ENCODE measurements around the gene CDH4.

CDH4 gene

GRCh38 chr20:61288331-61288784 is 36.3 kb downstream of the CDH4 start:
- peaks cover 3 to 9% of the 10 kb centered on the region in 2 donors for H3K9me3 ChIP-seq (replicated peaks in 1 of 2; ENCODE audit: control insufficient read depth in 2 of 2, insufficient read depth in 1 of 2, low read depth in 1 of 2, low read length in 2 of 2)
- no peaks in the 10 kb centered on the region for H3K27me3 ChIP-seq (ENCODE audit: control insufficient read depth in 3 of 3, insufficient read depth in 3 of 3, low read depth in 1 of 3, low read length in 3 of 3)
- peak overlapping the region; percentile 92 for H3K23ac ChIP-seq (ENCODE audit: low read depth, low read length, poor library complexity)
- H3K36me3 ChIP-seq (replicated peaks in 1 of 2; ENCODE audit: control insufficient read depth in 2 of 2, insufficient read depth in 2 of 2, low read length in 2 of 2), result peaks cover 3 to 10% of the 10 kb centered on the region in 2 donors
- peak overlapping the region; percentile 61 for H3K9ac ChIP-seq (ENCODE audit: low read depth, low read length, poor library complexity)
- no peak overlapping the region for H3K4me3 ChIP-seq (ENCODE audit: low read length in 2 of 2)
- no peak overlapping the region for H2BK5ac ChIP-seq (ENCODE audit: low read length)
- H3K14ac ChIP-seq (ENCODE audit: low read length), result peak overlapping the region; percentile 95
- no CpG with 5 or more reads among the region's 17 CpGs for WGBS, 2 donors (ENCODE audit: extremely low coverage in 2 of 2, insufficient read length in 2 of 2, insufficient replicate concordance in 1 of 2)
- no peak overlapping the region for H3K27ac ChIP-seq (replicated peaks; ENCODE audit: low read length)
- H3K4ac ChIP-seq (ENCODE audit: low read length), result no peak overlapping the region
- no peak overlapping the region for H4K8ac ChIP-seq (ENCODE audit: low read depth, low read length)
- H3K4me2 ChIP-seq (ENCODE audit: insufficient read depth, low read length, poor library complexity, severe bottlenecking), result no peak overlapping the region
- H3K4me1 ChIP-seq (ENCODE audit: control insufficient read depth in 2 of 2, insufficient read depth in 1 of 2, low read depth in 1 of 2, low read length in 2 of 2), result peaks cover 0 to 9% of the 10 kb centered on the region in 2 donors
- H4K91ac ChIP-seq (ENCODE audit: low read depth, low read length, poor library complexity), result no peak overlapping the region
- peak overlapping the region; percentile 40 for H2BK15ac ChIP-seq (ENCODE audit: low read length)
- no peak overlapping the region for H2AFZ ChIP-seq (ENCODE audit: low read length)
- no peak for DNase-seq (ENCODE audit: low spot score)
- peak overlapping the region; percentile 85 for H3K18ac ChIP-seq (ENCODE audit: low read length)
- no peak overlapping the region for H2BK120ac ChIP-seq (ENCODE audit: low read depth, low read length)
- no peaks in the 10 kb centered on the region for H3K79me1 ChIP-seq (ENCODE audit: low read depth, low read length)
- H2BK12ac ChIP-seq (ENCODE audit: low read length), result no peak overlapping the region
- H2AK5ac ChIP-seq (ENCODE audit: low read depth, low read length), result peak overlapping the region; percentile 82

GRCh38 chr20:61289166-61289565 is 37.1 kb downstream of the CDH4 start:
- Histone ChIP-seq H2BK15ac (ENCODE audit: low read length) (no peak overlapping the region), H2AK5ac (ENCODE audit: low read depth, low read length) (peak overlapping the region; percentile 2), H3K4ac (ENCODE audit: low read length) (no peak overlapping the region), H4K8ac (ENCODE audit: low read depth, low read length) (no peak overlapping the region), H3K14ac (ENCODE audit: low read length) (no peak overlapping the region), H2BK12ac (ENCODE audit: low read length) (no peak overlapping the region), H3K36me3 (replicated peaks in 1 of 2; ENCODE audit: control insufficient read depth in 2 of 2, insufficient read depth in 2 of 2, low read length in 2 of 2) (peaks cover 3 to 10% of the 10 kb centered on the region in 2 donors), H3K27ac (replicated peaks; ENCODE audit: low read length) (no peak overlapping the region), H3K23ac (ENCODE audit: low read depth, low read length, poor library complexity) (no peak overlapping the region), H3K4me1 (ENCODE audit: control insufficient read depth in 2 of 2, insufficient read depth in 1 of 2, low read depth in 1 of 2, low read length in 2 of 2) (peaks cover 0 to 9% of the 10 kb centered on the region in 2 donors), H3K18ac (ENCODE audit: low read length) (no peak overlapping the region), H2BK120ac (ENCODE audit: low read depth, low read length) (no peak overlapping the region), H3K9me3 (replicated peaks in 1 of 2; ENCODE audit: control insufficient read depth in 2 of 2, insufficient read depth in 1 of 2, low read depth in 1 of 2, low read length in 2 of 2) (peaks cover 3 to 9% of the 10 kb centered on the region in 2 donors), H3K4me2 (ENCODE audit: insufficient read depth, low read length, poor library complexity, severe bottlenecking) (no peak overlapping the region), H4K91ac (ENCODE audit: low read depth, low read length, poor library complexity) (peak overlapping the region; percentile 30), H2BK5ac (ENCODE audit: low read length) (peak overlapping the region; percentile 50), H3K9ac (ENCODE audit: low read depth, low read length, poor library complexity) (no peak overlapping the region), H3K4me3 (ENCODE audit: low read length in 2 of 2) (no peak overlapping the region), H3K79me1 (ENCODE audit: low read depth, low read length) (no peaks in the 10 kb centered on the region), H2AFZ (ENCODE audit: low read length) (no peak overlapping the region), H3K27me3 (ENCODE audit: control insufficient read depth in 3 of 3, insufficient read depth in 3 of 3, low read depth in 1 of 3, low read length in 3 of 3) (no peaks in the 10 kb centered on the region)
- WGBS, 2 donors (ENCODE audit: extremely low coverage in 2 of 2, insufficient read length in 2 of 2, insufficient replicate concordance in 1 of 2), result no CpG with 5 or more reads among the region's 7 CpGs
- no peak for DNase-seq (ENCODE audit: low spot score)

- Histone ChIP-seq H2BK5ac (ENCODE audit: low read length) (no peak overlapping the region), H2AFZ (ENCODE audit: low read length) (no peak overlapping the region), H2BK12ac (ENCODE audit: low read length) (no peak overlapping the region)
Observed at GRCh38 chr20:61290721-61291120, 38.7 kb downstream of the CDH4 start.

GRCh38 chr20:61291166-61291829 is 39.2 kb downstream of the CDH4 start:
- Histone ChIP-seq H3K4ac (ENCODE audit: low read length) (no peak overlapping the region), H2BK15ac (ENCODE audit: low read length) (no peak overlapping the region), H3K27ac (replicated peaks; ENCODE audit: low read length) (no peak overlapping the region), H3K4me3 (ENCODE audit: low read length in 2 of 2) (no peak overlapping the region), H2AK5ac (ENCODE audit: low read depth, low read length) (no peak overlapping the region), H4K8ac (ENCODE audit: low read depth, low read length) (no peak overlapping the region), H3K4me1 (ENCODE audit: control insufficient read depth in 2 of 2, insufficient read depth in 1 of 2, low read depth in 1 of 2, low read length in 2 of 2) (peaks cover 0 to 13% of the 10 kb centered on the region in 2 donors), H3K23ac (ENCODE audit: low read depth, low read length, poor library complexity) (no peak overlapping the region), H3K36me3 (replicated peaks in 1 of 2; ENCODE audit: control insufficient read depth in 2 of 2, insufficient read depth in 2 of 2, low read length in 2 of 2) (peaks cover 0 to 4% of the 10 kb centered on the region in 2 donors), H3K14ac (ENCODE audit: low read length) (no peak overlapping the region), H2BK12ac (ENCODE audit: low read length) (no peak overlapping the region), H2BK5ac (ENCODE audit: low read length) (no peak overlapping the region), H2AFZ (ENCODE audit: low read length) (no peak overlapping the region), H3K79me1 (ENCODE audit: low read depth, low read length) (no peaks in the 10 kb centered on the region), H3K4me2 (ENCODE audit: insufficient read depth, low read length, poor library complexity, severe bottlenecking) (no peak overlapping the region), H2BK120ac (ENCODE audit: low read depth, low read length) (no peak overlapping the region), H3K27me3 (ENCODE audit: control insufficient read depth in 3 of 3, insufficient read depth in 3 of 3, low read depth in 1 of 3, low read length in 3 of 3) (no peaks in the 10 kb centered on the region), H3K9me3 (replicated peaks in 1 of 2; ENCODE audit: control insufficient read depth in 2 of 2, insufficient read depth in 1 of 2, low read depth in 1 of 2, low read length in 2 of 2) (peaks cover 3 to 9% of the 10 kb centered on the region in 2 donors), H3K9ac (ENCODE audit: low read depth, low read length, poor library complexity) (no peak overlapping the region), H4K91ac (ENCODE audit: low read depth, low read length, poor library complexity) (no peak overlapping the region), H3K18ac (ENCODE audit: low read length) (no peak overlapping the region)
- no CpG with 5 or more reads among the region's 17 CpGs for WGBS, 2 donors (ENCODE audit: extremely low coverage in 2 of 2, insufficient read length in 2 of 2, insufficient replicate concordance in 1 of 2)
- DNase-seq (ENCODE audit: low spot score), result no peak

More at GRCh38 chr20:61290721-61291120, 38.7 kb downstream of the CDH4 start:
- WGBS, 2 donors (ENCODE audit: extremely low coverage in 2 of 2, insufficient read length in 2 of 2, insufficient replicate concordance in 1 of 2), result no CpG with 5 or more reads among the region's 4 CpGs
- Histone ChIP-seq H3K36me3 (replicated peaks in 1 of 2; ENCODE audit: control insufficient read depth in 2 of 2, insufficient read depth in 2 of 2, low read length in 2 of 2) (peaks cover 3 to 9% of the 10 kb centered on the region in 2 donors), H4K91ac (ENCODE audit: low read depth, low read length, poor library complexity) (no peak overlapping the region), H3K4me1 (ENCODE audit: control insufficient read depth in 2 of 2, insufficient read depth in 1 of 2, low read depth in 1 of 2, low read length in 2 of 2) (peaks cover 0 to 9% of the 10 kb centered on the region in 2 donors), H3K18ac (ENCODE audit: low read length) (no peak overlapping the region), H4K8ac (ENCODE audit: low read depth, low read length) (no peak overlapping the region), H3K9me3 (replicated peaks in 1 of 2; ENCODE audit: control insufficient read depth in 2 of 2, insufficient read depth in 1 of 2, low read depth in 1 of 2, low read length in 2 of 2) (peaks cover 3 to 9% of the 10 kb centered on the region in 2 donors), H2BK120ac (ENCODE audit: low read depth, low read length) (no peak overlapping the region), H2AK5ac (ENCODE audit: low read depth, low read length) (no peak overlapping the region), H3K14ac (ENCODE audit: low read length) (no peak overlapping the region), H2BK15ac (ENCODE audit: low read length) (no peak overlapping the region), H3K27ac (replicated peaks; ENCODE audit: low read length) (no peak overlapping the region), H3K79me1 (ENCODE audit: low read depth, low read length) (no peaks in the 10 kb centered on the region), H3K9ac (ENCODE audit: low read depth, low read length, poor library complexity) (no peak overlapping the region), H3K27me3 (ENCODE audit: control insufficient read depth in 3 of 3, insufficient read depth in 3 of 3, low read depth in 1 of 3, low read length in 3 of 3) (no peaks in the 10 kb centered on the region), H3K4me2 (ENCODE audit: insufficient read depth, low read length, poor library complexity, severe bottlenecking) (no peak overlapping the region), H3K4ac (ENCODE audit: low read length) (no peak overlapping the region), H3K23ac (ENCODE audit: low read depth, low read length, poor library complexity) (no peak overlapping the region), H3K4me3 (ENCODE audit: low read length in 2 of 2) (no peak overlapping the region)
- DNase-seq (ENCODE audit: low spot score), result no peak
